ENCODE data around the gene MAP4K3. TPM values are rescaled to one million over a fixed set of nuclear protein-coding genes. Genes with fewer than 3 reads are reported as not detected.
A peak's percentile ranks its signal among the peaks of the same experiment; 100 is the strongest.
"Not testable (repeated sequence)": the region's sequence is repeated elsewhere in the genome, so short reads cannot be mapped to it uniquely, and the experiment has no call there.

The MAP4K3 gene
- total RNA-seq, 1 experiment from 2014 or later: 25.1 TPM

GRCh38 chr2:39409697-39410389 is 27.2 kb downstream of the MAP4K3 start:
- DNase-seq (ENCODE audit: low read depth): no peak

- DNase-seq (ENCODE audit: low read depth): no peak
These were observed 28.5 kb downstream of the MAP4K3 start for GRCh38 chr2:39408351-39409136.

GRCh38 chr2:39407516-39408296 is 29.4 kb downstream of the MAP4K3 start:
- no peak for DNase-seq (ENCODE audit: low read depth)

GRCh38 chr2:39405364-39405763 is 31.7 kb downstream of the MAP4K3 start:
- DNase-seq (ENCODE audit: low read depth): no peak

- DNase-seq (ENCODE audit: low read depth): no peak
These were observed 33.8 kb downstream of the MAP4K3 start for GRCh38 chr2:39403311-39403710.

- no peak for DNase-seq (ENCODE audit: low read depth)
These were observed 35.8 kb downstream of the MAP4K3 start for GRCh38 chr2:39401319-39401718.

GRCh38 chr2:39399570-39399969 is 37.5 kb downstream of the MAP4K3 start:
- DNase-seq (ENCODE audit: low read depth): no peak

- DNase-seq (ENCODE audit: low read depth): no peak
These were observed 41.8 kb downstream of the MAP4K3 start for GRCh38 chr2:39395313-39395712.

- no peak for DNase-seq (ENCODE audit: low read depth)
These were observed 42.5 kb downstream of the MAP4K3 start for GRCh38 chr2:39394516-39394961.

- DNase-seq (ENCODE audit: low read depth): no peak
These were observed 44.4 kb downstream of the MAP4K3 start for GRCh38 chr2:39392672-39393071.

- DNase-seq (ENCODE audit: low read depth): no peak
These were observed 46.9 kb downstream of the MAP4K3 start for GRCh38 chr2:39390216-39390615.

GRCh38 chr2:39386064-39386463 is 51.0 kb downstream of the MAP4K3 start:
- no peak for DNase-seq (ENCODE audit: low read depth)

GRCh38 chr2:39385172-39385571 is 51.9 kb downstream of the MAP4K3 start:
- DNase-seq (ENCODE audit: low read depth): no peak

- not testable (repeated sequence) for DNase-seq (ENCODE audit: low read depth)
These were observed 53.0 kb downstream of the MAP4K3 start for GRCh38 chr2:39384071-39384470.

- DNase-seq (ENCODE audit: low read depth): no peak
These were observed 53.9 kb downstream of the MAP4K3 start for GRCh38 chr2:39383146-39383545.

GRCh38 chr2:39381653-39382052 is 55.4 kb downstream of the MAP4K3 start:
- no peak for DNase-seq (ENCODE audit: low read depth)

GRCh38 chr2:39380525-39381150 is 56.4 kb downstream of the MAP4K3 start:
- no peak for DNase-seq (ENCODE audit: low read depth)

- peak; percentile 37 for DNase-seq (ENCODE audit: low read depth)
These were observed 57.2 kb downstream of the MAP4K3 start for GRCh38 chr2:39379643-39380524.

- DNase-seq (ENCODE audit: low read depth): no peak
These were observed 58.1 kb downstream of the MAP4K3 start for GRCh38 chr2:39378968-39379367.

GRCh38 chr2:39377226-39377939 is 59.7 kb downstream of the MAP4K3 start:
- no peak for DNase-seq (ENCODE audit: low read depth)

Measured in HT1080 (cell line).